Kidney (tissue), 14 donors: Measurements from ENCODE around the gene FAAH. TPM values are rescaled to one million over a fixed set of nuclear protein-coding genes. Genes with fewer than 3 reads are reported as not detected.

Source experiments
- DNase-seq, 5 donors: peaks; one replicate each; pipeline ENCODE4 v3.0.0-alpha.2; 2013 to 2020
- FAIRE-seq: peaks from 2 replicates; lab custom pipeline; 2012; peaks lifted over from hg19 to GRCh38; lab: Jason Lieb, UNC
- H3K27ac ChIP-seq, 2 donors: one replicate each; pipeline ENCODE4 v1.7.0; 2013; ENCODE audit warnings: low read depth in 2 of 2, low read length in 2 of 2, inconsistent platforms in 1 of 2
- H3K27me3 ChIP-seq: one replicate; pipeline ENCODE4 v1.7.1; 2013; ENCODE audit warnings: low read length, inconsistent platforms; ENCODE audit not compliant: control insufficient read depth, insufficient read depth
- H3K36me3 ChIP-seq, 3 donors: one replicate each; pipeline versions ENCODE4 v1.7.0 to v1.7.1; 2013; ENCODE audit warnings: low read length in 3 of 3, control low read depth in 1 of 3, inconsistent platforms in 1 of 3; ENCODE audit not compliant: insufficient read depth in 3 of 3, control insufficient read depth in 2 of 3
- H3K4me1 ChIP-seq, 3 donors: one replicate each; pipeline versions ENCODE4 v1.7.0 to v1.7.1; 2013; ENCODE audit warnings: low read length in 3 of 3, inconsistent platforms in 1 of 3, low read depth in 1 of 3; ENCODE audit not compliant: control insufficient read depth in 2 of 3, insufficient read depth in 2 of 3
- H3K4me3 ChIP-seq, 3 donors: one replicate each; pipeline versions ENCODE4 v1.7.0 to v1.8.1; 2013; ENCODE audit warnings: low read length in 3 of 3, control low read depth in 1 of 3, inconsistent platforms in 1 of 3
- H3K9ac ChIP-seq, 3 donors: one replicate each; pipeline versions ENCODE4 v1.7.0 to v1.7.1; 2013; ENCODE audit warnings: low read length in 3 of 3, control low read depth in 1 of 3, inconsistent platforms in 1 of 3
- H3K9me3 ChIP-seq, 3 donors: one replicate each; pipeline versions ENCODE4 v1.7.0 to v1.7.1; 2013; ENCODE audit warnings: low read length in 3 of 3, control low read depth in 1 of 3, inconsistent platforms in 1 of 3; ENCODE audit not compliant: control insufficient read depth in 2 of 3, insufficient read depth in 1 of 3
- CTCF ChIP-seq: IDR thresholded peaks from 3 replicates; pipeline ENCODE4 v1.5.1; 2012; ENCODE audit warnings: mild to moderate bottlenecking, moderate library complexity, borderline replicate concordance; ENCODE audit not compliant: insufficient read depth; ENCODE audit errors: extremely low read depth
- intact Hi-C: fragments of 100-400 bp; cut with DNase I; formaldehyde crosslinking; loops from one replicate; pipeline ENCODE4 v1.11.1; 2022
- polyA plus RNA-seq: library from polyadenylated mRNA; stranded (reverse); fragments of 350-450 nt; fragmentation: Illumina TruSeq; extraction: RNeasy Lipid Tissue Mini Kit (QIAGEN cat#74804); gene quantifications from one replicate; pipeline ENCODE4 v1.2.3, GENCODE V29; 2014; ENCODE audit warnings: low read depth, low replicate concordance; ENCODE audit not compliant: insufficient read depth
- total RNA-seq: library from RNA; stranded (reverse); fragmentation: NEBNext Ultra II Directional; extraction: Animal tissue kit (Norgen Biotek cat#: 25700); gene quantifications from one replicate; pipeline ENCODE4 v1.2.1, GENCODE V29; 2021
- donor health status: control.
- donor health status: control.
- donor health status: control.
- donor health status: control.
- donor health status: control.
- donor health status: DM: yes; HTN: yes; CAD: no.
- donor health status: Normal renal cell carcinoma (clear cell type).

Gene FAAH
- total and polyA plus RNA-seq, 2 donors from 2014 or later, result 39.3 to 50.7 TPM

- DNase-seq, result peak in 2 of 5 donors; percentile 52 to 53
- H3K36me3 ChIP-seq, result no peaks in the 10 kb centered on the region
These were observed 25.3 kb upstream of the FAAH start for GRCh38 chr1:46368791-46369190.

GRCh38 chr1:46369542-46370213 lies 24.4 kb upstream of the FAAH start:
- FAIRE-seq (no peak), DNase-seq (no peak)
- intact Hi-C loops, result no loop called here
- H3K4me3 ChIP-seq, result no peak overlapping the region
- no peaks in the 10 kb centered on the region for H3K36me3 ChIP-seq
- no peaks in the 10 kb centered on the region for H3K27me3 ChIP-seq
- H3K9me3 ChIP-seq, result no peaks in the 10 kb centered on the region
- peaks cover 0 to 3% (median 0%) of the 10 kb centered on the region in 3 donors for H3K4me1 ChIP-seq
- H3K9ac ChIP-seq, result no peak overlapping the region
- H3K27ac ChIP-seq, result peak overlapping the region in 1 of 2 donors; percentile 30
- TF ChIP-seq CTCF, result no peak

More at GRCh38 chr1:46368791-46369190, 25.3 kb upstream of the FAAH start:
- Histone ChIP-seq H3K27me3 (no peaks in the 10 kb centered on the region), H3K27ac (peak overlapping the region in 1 of 2 donors; percentile 57), H3K9ac (no peak overlapping the region), H3K9me3 (no peaks in the 10 kb centered on the region), H3K4me3 (no peak overlapping the region), H3K4me1 (peaks cover 0 to 3% (median 0%) of the 10 kb centered on the region in 3 donors)
- TF ChIP-seq CTCF, result no peak
- no peak for FAIRE-seq
- intact Hi-C loops, result no loop called here

- no peak for TF ChIP-seq CTCF
- H3K4me1 ChIP-seq, result peaks cover 0 to 3% (median 0%) of the 10 kb centered on the region in 3 donors
- no peak overlapping the region for H3K27ac ChIP-seq
- H3K27me3 ChIP-seq, result no peaks in the 10 kb centered on the region
- DNase-seq (no peak), FAIRE-seq (no peak)
- H3K9ac ChIP-seq, result no peak overlapping the region
- no peaks in the 10 kb centered on the region for H3K36me3 ChIP-seq
- H3K9me3 ChIP-seq, result no peaks in the 10 kb centered on the region
- intact Hi-C loops, result no loop called here
- no peak overlapping the region for H3K4me3 ChIP-seq
These were observed 23.9 kb upstream of the FAAH start for GRCh38 chr1:46370214-46370633.
